ENCODE measurements around the gene DTWD2.
"Not testable (repeated sequence)": the region's sequence is repeated elsewhere in the genome, so short reads cannot be mapped to it uniquely, and the experiment has no call there.

Gene DTWD2

DNA sequence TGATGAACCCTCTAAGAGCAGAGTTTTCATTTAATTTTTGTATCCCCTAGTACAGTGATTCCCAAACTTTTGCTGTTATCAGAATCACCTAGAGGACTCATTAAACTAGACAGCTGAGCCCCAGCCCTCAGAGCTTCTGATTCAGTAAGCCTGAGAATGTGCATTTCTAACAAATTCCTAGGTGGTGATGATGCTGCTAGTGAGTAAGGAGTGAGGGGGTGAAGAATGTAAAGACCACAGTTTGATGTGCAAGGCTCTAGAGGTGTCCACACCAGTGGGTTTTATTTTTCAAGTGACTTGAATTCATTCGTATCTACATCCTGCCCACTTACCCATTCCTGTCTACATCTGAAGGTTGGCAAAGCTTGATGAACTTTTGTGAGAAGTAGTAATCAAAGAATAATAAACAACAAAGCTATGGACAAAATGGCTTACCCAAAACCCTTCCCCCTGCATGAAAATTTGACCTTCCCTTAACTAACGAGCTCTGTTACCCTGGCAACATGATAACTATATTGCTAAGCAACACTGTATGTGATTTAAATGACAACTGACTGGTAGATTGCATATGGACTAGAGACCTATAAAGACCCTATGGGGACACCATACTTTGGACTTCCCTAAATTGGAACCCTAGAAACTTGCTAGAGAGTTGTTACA is 35.2 kb downstream of the DTWD2 start:
- no peak for DNase-seq (ENCODE audit: low read depth, low spot score)

DNA sequence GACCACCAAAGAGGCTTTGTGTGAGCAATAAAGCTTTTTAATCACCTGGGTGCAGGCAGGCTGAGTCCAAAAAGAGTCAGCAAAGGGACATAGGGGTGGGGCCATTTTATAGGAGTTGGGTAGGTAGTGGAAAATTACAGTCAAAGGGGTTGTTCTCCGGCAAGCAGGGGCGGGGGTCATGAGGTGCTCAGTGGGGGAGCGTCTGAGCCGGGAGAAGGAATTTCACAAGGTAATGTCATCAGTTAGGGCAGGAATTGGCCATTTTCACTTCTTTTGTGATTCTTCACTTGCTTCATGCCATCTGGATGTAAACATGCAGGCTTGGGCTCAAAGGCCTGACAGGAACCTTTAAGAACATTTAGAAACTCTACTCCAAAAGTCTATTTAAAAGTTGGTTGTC is 36.0 kb downstream of the DTWD2 start:
- not testable (repeated sequence) for DNase-seq (ENCODE audit: low read depth, low spot score)

DNA sequence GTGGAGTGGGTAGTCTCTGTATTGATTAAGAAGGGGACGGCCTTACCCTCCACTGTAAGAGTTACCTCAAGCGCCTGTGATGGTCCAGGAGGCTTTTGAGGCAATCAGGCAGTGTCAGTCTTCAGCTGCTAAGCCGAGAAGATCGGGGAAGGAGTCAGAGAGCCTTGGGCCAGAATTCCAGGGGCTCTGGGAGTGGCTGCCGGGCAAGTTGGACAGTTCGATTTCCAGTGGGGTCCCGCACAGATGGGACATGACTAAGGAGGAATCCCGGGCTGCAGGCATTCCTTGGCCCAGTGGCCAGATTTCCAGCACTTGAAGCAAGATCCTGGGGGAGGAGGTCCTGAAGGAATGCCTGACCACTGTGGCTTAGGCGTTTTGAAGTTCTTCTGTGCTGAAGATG is 38.0 kb downstream of the DTWD2 start:
- not testable (repeated sequence) for DNase-seq (ENCODE audit: low read depth, low spot score)

DNA sequence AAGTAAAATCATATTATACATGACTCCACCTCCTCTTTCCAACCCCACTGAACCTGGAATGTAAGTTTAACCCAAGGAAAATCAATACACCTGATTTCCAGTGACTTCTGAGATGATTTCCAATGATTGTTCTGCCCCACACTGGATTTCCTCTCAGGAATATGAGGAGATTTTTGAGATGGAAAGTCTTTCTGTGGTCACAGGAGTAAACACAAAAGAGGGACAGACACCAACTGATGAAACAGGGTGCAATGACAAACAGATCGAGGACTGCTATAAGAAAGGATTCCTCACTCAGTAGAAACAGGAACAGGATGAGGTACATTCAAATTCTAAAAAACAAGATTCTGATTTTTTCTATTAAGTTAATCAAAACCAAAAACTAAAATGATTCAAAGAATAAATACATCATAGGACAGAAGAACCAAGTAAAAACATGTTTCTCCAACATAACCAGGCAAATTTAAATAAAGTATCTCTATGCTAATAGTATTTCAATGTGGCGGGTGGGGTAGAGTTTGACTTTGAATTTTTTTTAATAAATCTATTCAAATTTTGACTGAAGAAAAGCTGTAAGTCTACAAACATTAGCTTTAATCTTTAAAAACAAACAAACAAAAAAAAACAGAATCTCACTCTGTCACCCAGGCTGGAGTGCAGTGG is 42.1 kb downstream of the DTWD2 start:
- no peak for DNase-seq (ENCODE audit: low read depth, low spot score)

DNA sequence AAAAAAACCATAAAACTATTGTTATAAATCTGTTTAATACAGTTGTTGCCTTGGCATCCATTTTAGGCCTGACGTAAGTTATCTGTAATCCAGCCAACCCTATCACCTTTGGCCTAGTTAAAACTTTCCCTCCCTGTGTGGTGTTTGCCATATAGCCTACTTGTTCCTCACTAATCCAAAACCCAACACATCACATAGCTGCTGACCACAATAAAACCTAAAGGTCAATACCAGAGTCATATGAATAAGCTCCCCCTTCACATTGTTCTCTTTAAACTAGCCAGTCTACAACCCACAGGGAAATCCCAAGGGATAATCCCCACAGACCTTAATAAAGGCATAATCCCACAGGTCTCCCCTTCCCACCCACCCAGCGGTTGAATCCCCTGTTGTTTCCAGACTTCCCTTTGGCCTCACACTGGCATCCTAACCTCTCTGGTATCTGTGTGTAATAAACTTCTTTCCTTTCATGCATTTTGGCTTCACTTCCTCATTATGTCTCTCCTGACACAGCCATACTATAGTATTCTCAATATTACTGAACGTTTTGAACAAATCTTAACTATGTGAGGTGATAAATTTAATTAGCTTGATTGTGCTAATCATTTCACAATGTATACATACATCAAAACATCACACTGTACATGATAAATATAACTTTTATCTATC is 50.8 kb downstream of the DTWD2 start:
- DNase-seq (ENCODE audit: low read depth, low spot score) = no peak

DNA sequence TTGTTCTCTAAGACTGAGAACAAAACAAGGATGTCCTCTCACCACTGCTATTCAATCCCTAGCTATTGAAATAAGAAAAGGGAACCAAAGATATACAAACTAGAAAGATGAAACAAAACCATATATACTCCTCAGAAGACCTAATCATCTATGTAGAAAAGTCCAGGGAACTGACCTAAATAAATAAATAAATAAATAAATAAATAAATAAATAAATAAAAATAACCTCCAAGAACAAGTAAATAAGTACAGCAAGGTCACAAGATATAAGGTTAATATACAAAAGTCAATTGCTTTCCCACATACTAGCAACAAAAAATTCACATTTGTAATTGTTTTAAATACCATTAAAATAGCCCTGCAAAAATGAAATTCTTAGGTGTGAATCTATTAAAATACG is 54.6 kb downstream of the DTWD2 start:
- no peak for DNase-seq (ENCODE audit: low read depth, low spot score)

DNA sequence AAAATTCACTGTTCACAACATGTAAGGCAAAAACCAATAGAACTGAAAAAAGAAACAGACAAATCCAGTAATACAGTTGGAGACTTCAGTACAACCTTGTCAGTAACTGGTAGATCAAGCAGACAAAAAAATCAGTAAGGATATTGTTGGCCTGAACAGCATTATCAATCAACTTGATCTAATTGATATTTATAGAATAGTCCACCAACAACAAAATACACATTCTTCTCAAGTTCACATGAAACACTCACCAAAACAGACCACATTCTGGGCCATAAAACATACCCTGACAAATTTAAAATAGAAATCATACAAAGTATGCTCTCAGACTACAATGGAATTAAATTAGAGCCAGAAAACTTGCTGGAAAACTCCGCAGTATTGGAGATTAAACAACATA is 56.8 kb downstream of the DTWD2 start:
- no peak for DNase-seq (ENCODE audit: low read depth, low spot score)

DNA sequence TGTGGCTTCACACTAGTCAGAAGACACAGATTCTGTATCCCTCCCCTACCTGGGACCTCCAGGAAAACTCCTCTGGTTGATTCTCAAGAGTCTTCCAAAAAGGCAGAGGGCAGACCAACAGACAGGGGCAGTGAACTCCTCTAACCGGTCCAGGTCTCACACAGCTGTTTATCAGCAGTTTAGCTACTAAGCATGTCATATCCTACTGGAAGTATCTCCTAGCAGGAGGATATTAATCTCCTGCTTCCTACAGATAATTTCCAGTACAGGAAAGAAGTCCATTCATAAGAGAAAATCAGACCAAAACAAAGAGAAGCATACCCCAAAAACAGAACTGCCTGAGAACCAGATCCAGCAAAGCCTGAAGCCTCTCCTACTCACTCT is 64.3 kb downstream of the DTWD2 start:
- DNase-seq (ENCODE audit: low read depth, low spot score) = no peak

DNA sequence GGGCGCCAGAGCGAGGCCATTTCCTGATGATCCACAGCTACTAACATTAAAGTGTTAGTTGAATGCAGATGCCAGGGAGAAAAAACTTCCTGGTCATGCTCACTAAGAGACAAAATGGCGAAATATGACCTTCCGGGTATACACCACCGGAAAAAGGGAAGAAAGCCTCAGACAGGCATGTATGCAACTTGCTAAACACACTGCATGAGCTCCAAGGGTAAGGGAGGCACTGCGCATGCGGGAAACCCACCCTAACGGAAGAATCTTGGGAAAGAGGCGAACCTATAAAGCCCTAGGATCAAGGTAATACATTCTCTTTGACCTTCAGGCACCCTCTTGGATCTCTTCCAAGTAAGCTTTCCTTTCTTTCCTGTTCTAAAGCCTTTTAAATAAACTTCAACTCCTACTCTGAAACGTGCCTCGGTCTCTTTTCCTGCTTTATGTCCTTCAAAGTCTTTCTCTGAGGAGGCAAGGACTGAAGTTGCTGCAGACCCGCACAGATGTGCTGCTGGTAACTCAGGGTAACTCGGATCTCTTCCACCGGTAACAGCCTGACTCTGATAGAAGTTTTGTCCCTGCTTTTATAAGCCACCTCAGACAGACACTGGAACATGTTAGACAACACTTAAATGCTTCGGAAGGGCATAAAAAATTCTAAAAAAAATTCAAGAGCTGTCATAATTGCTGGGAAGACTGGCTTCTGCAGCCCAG is 64.9 kb downstream of the DTWD2 start:
- no peak for DNase-seq (ENCODE audit: low read depth, low spot score)

DNA sequence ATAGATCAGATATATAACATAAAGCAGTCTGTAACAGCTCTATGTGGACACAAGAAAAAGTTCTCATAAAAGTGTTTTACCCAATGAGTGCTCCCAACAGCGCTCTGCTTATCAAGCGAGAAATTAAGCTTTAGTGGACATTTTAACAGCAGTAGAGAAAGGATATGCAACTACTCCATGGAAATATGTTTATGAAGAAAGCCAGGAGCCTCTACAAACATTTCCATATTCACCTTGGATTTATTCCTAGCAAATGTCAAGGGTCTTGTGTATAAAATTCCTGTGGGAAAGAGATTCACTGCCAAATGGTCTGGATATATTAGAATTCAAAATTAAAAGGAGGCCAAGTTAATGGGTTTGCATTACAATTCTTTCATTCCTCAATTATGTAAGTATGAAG is 66.5 kb downstream of the DTWD2 start:
- DNase-seq (ENCODE audit: low read depth, low spot score) = no peak

DNA sequence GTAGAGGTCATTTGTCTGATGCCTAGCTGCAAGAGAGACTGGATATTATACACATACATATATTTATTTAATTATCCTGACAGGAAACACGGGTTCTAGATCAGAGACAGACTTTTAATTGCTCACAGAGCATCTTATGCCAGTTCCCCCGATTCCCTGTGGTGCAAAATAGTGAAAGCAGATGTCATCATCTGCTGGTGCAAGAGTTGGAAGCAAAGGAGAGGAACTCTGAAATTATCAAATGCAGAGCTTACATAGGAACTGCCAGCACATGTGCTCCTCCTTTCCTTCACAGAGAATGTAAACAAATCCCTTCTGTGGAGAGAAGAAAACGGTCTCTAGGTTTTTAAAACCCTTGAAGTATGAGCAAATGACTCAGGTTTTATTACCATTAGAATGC is 69.3 kb downstream of the DTWD2 start:
- no peak for DNase-seq (ENCODE audit: low read depth, low spot score)

DNA sequence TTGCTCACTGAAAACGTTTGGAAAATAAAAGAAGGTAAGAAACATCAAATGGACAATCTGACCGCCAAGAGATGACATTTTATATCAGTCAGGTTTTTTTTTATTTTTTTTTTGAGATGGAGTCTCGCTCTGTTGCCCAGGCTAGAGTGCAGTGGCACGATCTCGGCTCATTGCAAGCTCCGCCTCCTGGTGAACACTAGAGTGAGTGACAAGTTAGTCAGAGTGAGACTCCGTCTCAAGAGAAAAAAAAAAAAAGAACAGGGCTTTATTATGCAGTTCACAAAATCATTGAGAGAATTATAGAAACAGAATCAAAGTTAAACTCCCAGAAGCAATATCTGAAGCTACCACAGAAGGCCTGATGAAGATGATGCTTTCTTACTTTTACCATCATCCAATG is 70.1 kb downstream of the DTWD2 start:
- DNase-seq (ENCODE audit: low read depth, low spot score) = no peak

DNA sequence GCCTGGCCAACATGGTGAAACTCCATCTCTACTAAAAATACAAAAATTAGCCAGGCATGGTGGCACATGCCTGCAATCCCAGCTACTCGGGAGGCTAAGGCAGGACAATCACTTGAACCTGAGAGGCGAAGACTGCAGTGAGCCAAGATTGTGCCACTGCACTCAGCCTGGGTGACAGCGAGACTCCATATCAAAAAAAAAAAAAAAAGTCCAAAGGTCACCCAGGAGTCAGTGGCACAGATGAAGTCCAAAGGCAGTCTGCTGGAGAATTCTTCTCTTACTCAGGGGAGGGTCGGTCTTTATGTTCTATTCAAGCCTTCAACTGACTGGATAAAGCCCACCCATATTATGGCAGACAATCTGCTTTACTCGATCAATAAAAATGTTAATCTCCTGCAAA is 80.8 kb downstream of the DTWD2 start:
- not testable (repeated sequence) for DNase-seq (ENCODE audit: low read depth, low spot score)

DNA sequence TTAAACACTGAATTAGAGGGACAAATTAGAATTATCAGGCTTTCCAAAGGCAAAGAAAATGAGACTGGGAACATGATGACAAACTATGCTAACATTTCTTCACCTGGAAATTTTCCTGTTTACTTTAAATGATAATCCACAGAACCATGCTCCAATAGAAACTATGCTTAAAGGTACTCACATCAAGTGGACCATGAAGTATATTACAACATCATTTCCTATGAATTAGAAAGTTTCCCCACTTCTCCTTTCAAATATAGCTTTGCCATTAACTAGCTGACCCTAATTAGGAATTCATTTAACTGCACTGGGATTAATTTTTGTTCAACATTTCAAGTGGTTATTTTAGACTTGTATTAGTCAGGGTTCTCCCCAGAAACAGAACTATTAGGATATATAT is 81.4 kb downstream of the DTWD2 start:
- no peak for DNase-seq (ENCODE audit: low read depth, low spot score)

DNA sequence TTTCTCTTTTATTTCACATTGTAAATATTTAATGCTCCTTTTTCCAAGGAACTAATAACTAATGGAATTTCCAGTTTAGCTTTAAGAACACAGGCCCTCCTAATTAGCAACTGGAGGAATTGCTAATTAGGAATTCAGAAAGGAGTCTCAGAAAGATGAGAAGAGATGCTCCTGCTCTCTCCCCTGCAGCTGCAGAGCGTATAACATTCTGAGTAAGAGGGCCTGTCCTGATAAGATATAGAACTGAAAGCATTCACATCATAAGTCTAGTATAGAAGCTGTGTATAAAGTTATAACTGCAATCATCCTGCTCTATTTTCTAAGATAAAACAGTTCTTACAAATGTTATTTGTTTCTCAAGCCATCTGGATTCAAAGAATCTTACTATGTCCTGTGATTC is 83.2 kb downstream of the DTWD2 start:
- no peak for DNase-seq (ENCODE audit: low read depth, low spot score)

DNA sequence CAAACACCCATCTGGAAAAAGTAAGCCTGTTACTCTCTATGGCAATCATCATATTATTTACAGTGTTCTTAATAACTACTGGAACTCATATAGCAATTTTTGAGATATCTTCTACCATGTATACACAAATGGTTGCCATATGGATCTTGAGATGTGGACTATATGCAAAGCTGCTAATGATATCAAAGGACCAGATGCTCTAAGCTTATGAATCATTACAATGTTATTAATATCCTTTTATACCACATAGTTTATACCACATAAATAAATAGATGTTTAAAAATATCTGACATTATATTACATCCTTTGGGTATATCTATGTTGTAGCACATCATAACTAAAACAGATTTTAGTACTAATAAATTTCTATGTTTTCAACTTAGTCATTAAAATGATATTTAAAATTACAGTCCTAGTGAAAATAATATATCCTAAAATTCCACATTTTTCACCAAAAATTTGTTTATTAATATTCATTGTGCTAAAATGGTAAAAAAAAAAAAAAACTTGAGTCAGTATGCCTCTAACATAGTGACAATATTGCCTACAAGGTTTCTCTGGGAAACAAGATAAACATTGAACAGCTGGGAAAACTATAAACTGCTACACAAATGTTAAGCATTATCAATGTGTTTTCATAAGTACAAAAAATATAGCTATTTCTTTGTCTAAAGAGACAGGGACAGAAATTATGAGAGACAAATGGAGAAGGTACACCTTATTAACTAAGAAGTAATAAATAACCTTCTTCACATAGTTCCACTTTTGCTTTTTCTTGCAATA is 85.5 kb downstream of the DTWD2 start:
- DNase-seq (ENCODE audit: low read depth, low spot score) = no peak

DNA sequence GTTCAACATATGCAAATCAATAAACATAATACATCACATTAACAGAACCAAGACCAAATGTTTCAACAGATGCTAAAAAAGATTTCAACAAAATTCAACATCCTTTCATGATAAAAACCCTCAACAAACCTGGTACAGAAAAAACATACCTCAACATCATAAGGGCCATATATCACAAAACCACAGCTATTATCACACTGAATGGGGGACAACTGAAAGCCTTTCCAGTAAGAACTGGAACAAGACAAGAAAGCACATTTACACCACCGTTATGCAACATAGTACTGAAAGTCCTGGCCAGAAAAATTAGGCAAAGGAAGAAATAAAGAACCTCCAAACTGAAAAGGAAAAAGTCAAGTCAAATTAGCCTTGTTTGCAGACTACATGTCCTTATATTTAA is 93.6 kb downstream of the DTWD2 start:
- DNase-seq (ENCODE audit: low read depth, low spot score) = no peak

DNA sequence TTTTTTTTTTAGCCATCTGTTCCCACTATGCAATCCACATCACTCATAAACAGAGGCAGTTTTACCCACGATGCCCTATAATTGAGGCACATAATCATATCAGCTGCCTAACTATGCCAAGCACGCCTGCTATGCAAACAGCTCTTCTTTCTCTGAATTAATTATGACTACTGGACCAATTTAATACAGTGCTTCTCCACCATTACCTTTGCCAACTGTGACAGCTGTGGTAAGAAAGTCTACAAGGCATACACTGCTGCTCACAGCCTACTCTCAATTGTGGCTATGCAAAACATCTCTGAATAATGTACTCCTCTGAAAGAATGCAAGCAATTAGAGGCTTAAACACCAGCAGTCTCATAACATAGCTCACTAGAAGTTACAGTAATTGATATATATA is 97.1 kb downstream of the DTWD2 start:
- DNase-seq (ENCODE audit: low read depth, low spot score) = no peak

DNA sequence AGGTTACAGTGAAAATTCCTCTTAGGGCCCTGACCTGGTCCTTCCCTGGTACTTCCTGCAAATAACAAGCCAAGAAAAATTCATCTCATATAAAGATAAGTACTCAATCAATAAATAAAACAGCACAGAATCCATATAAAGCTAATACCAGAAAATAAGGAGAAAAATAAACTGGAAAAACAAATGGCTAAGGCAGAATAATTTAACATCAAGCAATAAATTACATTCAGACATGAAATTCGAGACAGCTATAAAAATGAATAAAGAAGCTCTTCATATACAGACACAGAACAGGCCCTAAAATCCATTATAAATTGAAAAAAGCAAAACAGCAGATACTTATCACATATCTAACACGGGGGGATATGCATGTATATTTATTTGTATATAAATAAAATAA is 99.2 kb downstream of the DTWD2 start:
- no peak for DNase-seq (ENCODE audit: low read depth, low spot score)

DNA sequence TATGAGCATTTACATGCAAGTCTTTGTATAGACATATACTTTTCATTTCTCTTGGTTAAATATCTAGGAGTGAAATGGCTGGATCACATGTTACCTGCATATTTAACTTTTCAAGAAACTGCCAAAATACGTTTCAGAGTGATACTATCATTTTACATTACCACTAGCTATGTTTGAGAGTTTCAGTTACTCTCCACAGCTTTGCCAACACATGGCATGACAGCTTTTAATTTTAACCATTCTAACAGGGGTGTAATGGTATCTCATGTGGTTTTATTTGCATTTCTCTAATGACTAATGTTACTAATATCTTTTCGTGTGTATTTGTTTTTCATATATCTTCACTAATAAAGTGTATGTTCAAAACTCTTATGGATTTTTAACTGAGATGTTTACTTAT is 99.8 kb downstream of the DTWD2 start:
- no peak for DNase-seq (ENCODE audit: low read depth, low spot score)

DNA sequence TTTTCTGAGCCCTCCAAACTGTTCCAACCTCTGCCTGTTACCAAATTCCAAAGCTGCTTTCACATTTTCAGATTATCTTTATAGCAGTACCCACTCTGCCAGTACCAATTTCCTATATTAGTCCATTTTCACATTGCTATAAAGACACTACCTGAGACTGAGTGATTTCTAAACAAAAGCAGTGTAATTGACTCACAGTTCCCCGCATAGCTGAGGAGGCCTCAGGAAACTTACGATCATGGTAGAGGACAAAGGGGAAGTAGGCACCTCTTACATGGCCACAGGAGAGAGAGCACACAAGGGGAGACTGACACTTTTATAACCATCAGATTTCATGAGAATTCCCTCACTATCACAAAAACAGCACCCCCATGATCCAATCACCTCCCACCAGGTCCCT is 105.0 kb downstream of the DTWD2 start:
- no peak for DNase-seq (ENCODE audit: low read depth, low spot score)

DNA sequence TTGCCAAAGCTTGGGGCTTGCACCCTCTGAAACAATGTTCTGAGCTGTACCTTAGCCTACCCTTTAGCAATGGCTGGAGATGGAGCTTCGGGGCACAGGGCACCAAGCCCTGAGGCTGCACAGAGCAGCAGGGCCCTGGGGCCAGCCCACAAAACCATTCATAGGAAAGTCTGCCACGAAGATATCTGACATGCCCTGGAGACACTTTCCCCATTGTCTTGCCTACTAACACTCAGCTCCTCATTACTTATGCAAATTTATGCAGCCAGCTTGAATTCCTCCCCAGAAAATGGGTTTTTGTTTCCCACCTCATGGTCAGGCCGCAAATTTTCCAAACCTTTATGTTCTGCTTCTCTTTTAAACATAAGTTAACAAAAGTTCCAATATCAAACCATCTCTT is 105.7 kb downstream of the DTWD2 start:
- no peak for DNase-seq (ENCODE audit: low read depth, low spot score)

Data from activated CD4-positive, CD25-positive, alpha-beta regulatory T cell treated with anti-CD3 and anti-CD28 coated beads, Interleukin-2, amount 50 U/mL, for 16 hours (primary cell).